Measurements from ENCODE around the gene CELSR2.

DNA sequence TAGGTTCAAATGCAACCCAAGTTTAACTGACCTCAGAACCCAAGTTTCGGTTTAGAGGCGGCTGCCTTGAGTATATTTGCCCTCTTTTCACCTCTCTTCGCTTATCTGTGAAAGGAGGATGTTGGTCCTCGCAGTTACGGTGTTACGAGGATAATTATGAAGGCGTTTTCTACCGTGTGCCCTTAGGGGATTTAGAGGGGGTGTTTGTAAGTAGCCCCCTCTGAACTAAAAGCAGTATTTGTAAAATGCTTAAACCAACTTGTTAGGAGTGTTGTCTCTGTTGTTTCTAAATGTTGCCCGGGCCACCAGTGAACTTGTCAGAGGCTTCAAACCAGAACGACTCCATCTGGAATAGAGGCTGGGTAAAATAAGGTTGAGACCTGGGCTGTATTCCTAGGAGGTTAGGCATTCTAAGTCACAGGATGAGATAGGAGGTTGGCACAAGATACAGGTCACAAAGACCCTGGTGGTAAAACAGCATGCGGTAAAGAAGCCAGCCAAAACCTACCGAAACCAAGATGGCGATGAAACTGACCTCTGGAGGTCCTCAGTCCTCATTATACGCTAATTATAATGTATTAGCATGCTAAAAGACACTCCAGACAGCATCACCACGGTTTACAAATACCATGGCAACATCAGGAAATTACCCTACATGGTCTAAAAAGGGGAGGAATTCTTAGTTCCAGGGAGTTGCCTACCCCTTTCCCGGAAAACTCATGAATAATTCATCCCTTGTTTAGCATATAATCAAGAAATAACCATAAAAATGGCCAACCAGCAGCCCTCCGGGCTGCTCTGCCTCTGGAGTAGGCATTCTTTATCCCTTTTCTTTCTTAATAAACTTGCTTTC, 34.6 kb downstream of the CELSR2 start:
- TF ChIP-seq, protein P1, sequence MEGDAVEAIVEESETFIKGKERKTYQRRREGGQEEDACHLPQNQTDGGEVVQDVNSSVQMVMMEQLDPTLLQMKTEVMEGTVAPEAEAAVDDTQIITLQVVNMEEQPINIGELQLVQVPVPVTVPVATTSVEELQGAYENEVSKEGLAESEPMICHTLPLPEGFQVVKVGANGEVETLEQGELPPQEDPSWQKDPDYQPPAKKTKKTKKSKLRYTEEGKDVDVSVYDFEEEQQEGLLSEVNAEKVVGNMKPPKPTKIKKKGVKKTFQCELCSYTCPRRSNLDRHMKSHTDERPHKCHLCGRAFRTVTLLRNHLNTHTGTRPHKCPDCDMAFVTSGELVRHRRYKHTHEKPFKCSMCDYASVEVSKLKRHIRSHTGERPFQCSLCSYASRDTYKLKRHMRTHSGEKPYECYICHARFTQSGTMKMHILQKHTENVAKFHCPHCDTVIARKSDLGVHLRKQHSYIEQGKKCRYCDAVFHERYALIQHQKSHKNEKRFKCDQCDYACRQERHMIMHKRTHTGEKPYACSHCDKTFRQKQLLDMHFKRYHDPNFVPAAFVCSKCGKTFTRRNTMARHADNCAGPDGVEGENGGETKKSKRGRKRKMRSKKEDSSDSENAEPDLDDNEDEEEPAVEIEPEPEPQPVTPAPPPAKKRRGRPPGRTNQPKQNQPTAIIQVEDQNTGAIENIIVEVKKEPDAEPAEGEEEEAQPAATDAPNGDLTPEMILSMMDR (IDR thresholded peaks at IDR 0.05; ENCODE audit: borderline replicate concordance, extremely low read depth, low read length, poor library complexity, severe bottlenecking), result no peak
- TF ChIP-seq EZH2 (IDR thresholded peaks at IDR 0.05; ENCODE audit: borderline replicate concordance, low read depth, low read length, severe bottlenecking), result no peak

All from DND-41 (cell line).